Right lobe of liver (tissue), 6 donors: ENCODE data around the gene C1QTNF1. TPM values are rescaled to one million over a fixed set of nuclear protein-coding genes. Genes with fewer than 3 reads are reported as not detected.

Experiments used
- ATAC-seq, 4 donors: fragments of 200-7000 bp; cut with Tn5 transposase; one replicate each; pipeline ENCODE4 v1.9.1; 2020; ENCODE audit warnings: mild to moderate bottlenecking in 4 of 4, moderate library complexity in 4 of 4
- DNase-seq, 3 donors: peaks; one replicate each; pipeline ENCODE4 v3.0.0-alpha.2; 2020
- H3K27ac ChIP-seq, 3 donors: fragments of 200-600 bp; one replicate each; pipeline ENCODE4 v1.8.0; 2022
- H3K27me3 ChIP-seq, 2 donors: fragments of 200-600 bp; one replicate each; pipeline ENCODE4 v1.8.0; 2022
- H3K36me3 ChIP-seq, 4 donors: fragments of 200-600 bp; sonication (generic) in 1 of 4; one replicate each; pipeline versions ENCODE4 v1.5.1 to v1.8.0; 2017 to 2022; ENCODE audit warnings: control low read depth in 1 of 4
- H3K4me1 ChIP-seq, 4 donors: fragments of 200-600 bp; sonication (generic) in 1 of 4; one replicate each; pipeline versions ENCODE4 v1.5.1 to v1.8.0; 2017 to 2022; ENCODE audit warnings: control low read depth in 1 of 4
- H3K4me3 ChIP-seq, 3 donors: fragments of 200-600 bp; one replicate each; pipeline ENCODE4 v1.8.0; 2022
- H3K9me3 ChIP-seq, 4 donors: fragments of 200-600 bp; sonication (generic) in 1 of 4; one replicate each; pipeline versions ENCODE4 v1.5.1 to v1.8.0; 2017 to 2022; ENCODE audit warnings: control low read depth in 1 of 4
- POLR2A ChIP-seq: fragments of 450-650 bp; IDR thresholded peaks from one replicate; pipeline ENCODE4 v1.6.1; 2017; ENCODE audit warnings: antibody characterized with exemption, mild to moderate bottlenecking
- WGBS: methylation state at CpG from one replicate; pipeline ENCODE4 v1.1.6; 2018; ENCODE audit warnings: low coverage, low lambda C conversion rate; ENCODE audit not compliant: insufficient coverage; ENCODE audit errors: missing lambda C conversion rate; 5-methylcytosine and 5-hydroxymethylcytosine counted together
- intact Hi-C, 2 donors: fragments of 100-400 bp; cut with DNase I; formaldehyde crosslinking; loops; one replicate each; pipeline versions ENCODE4 v1.11.2 to v1.14.1; 2022
- long read RNA-seq: library from polyadenylated mRNA; unstranded; transcript quantifications from one replicate; pipeline ENCODE4 v2.0.0, GENCODE V29; 2019
- total RNA-seq, 6 experiments: library from RNA; depleted of rRNA in 2 of 6; stranded (reverse); fragments of >200 nt in 2 of 6; fragmentation: NEBNext Ultra II Directional in 3 of 6; extraction: Animal tissue kit (Norgen Biotek cat#: 25700) in 3 of 6; gene quantifications; one replicate each; pipeline versions ENCODE4 v1.1.0 to v1.2.4, GENCODE V29; 2016 to 2023
- TF ChIP-seq, protein P1 (sequence below), 4 donors: fragments of 200-600 bp in 3 of 4; fragments of 450-650 bp in 1 of 4; IDR thresholded peaks; one replicate each; pipeline versions ENCODE4 v1.5.1 to v1.8.0; 2016 to 2022; ENCODE audit warnings: antibody characterized with exemption in 4 of 4, mild to moderate bottlenecking in 2 of 4
- donor health status: DM: no; HTN: yes; CAD: no.
- donor health status: DM: no; HTN: no; CAD: no.
- donor health status: DM: no; HTN: no; CAD: no.
- donor health status: DM: no; HTN: yes; CAD: no.
- donor health status: DM: no; HTN: yes; CAD: no.

C1QTNF1 gene
- 10 to 100 TPM in 5 of 6 experiments, 1 to 10 TPM in 1; 9.8 to 40.2 (median 26.2) TPM for total RNA-seq
- long read RNA-seq: 0 reads

DNA sequence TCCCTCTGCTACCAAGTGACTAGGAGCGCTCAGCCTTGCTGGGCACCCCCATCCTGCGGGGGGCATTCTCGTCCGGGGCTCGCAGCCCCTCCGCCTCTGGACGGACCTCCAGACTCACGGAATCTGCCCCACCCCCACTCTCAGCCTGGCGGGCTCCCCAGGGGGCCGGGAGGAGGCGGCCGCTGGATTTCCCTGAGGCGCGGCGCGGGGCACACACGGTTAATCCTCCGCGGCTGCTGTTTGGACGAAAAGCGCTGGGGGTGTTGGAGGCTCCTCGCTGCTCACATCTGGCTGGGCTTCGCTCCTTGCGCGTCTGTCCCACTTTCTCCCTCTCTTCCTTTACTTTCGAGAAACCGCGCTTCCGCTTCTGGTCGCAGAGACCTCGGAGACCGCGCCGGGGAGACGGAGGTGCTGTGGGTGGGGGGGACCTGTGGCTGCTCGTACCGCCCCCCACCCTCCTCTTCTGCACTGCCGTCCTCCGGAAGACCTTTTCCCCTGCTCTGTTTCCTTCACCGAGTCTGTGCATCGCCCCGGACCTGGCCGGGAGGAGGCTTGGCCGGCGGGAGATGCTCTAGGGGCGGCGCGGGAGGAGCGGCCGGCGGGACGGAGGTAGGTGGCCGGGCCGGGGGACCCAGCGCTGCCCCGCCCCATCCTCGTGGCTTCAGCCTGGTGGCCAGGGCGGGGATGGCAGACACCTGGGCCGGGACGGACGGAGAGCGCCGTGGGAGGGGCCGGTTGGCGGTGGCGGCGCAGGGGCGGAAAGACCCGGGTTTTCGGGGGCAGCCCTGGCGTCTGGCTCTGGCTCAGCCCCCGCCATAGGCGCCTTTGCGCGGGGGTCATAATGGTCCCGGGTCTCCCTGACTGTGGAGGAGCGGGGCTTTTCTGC, at the start of gene C1QTNF1:
TSS of gene C1QTNF1 (plus strand) at position 284 of the 886 bp plus-strand sequence. CDS start 19,800 bp downstream, outside the sequence.
- peak; percentile 4 to 31 (median 11) for ATAC-seq
- TF ChIP-seq, protein P1, sequence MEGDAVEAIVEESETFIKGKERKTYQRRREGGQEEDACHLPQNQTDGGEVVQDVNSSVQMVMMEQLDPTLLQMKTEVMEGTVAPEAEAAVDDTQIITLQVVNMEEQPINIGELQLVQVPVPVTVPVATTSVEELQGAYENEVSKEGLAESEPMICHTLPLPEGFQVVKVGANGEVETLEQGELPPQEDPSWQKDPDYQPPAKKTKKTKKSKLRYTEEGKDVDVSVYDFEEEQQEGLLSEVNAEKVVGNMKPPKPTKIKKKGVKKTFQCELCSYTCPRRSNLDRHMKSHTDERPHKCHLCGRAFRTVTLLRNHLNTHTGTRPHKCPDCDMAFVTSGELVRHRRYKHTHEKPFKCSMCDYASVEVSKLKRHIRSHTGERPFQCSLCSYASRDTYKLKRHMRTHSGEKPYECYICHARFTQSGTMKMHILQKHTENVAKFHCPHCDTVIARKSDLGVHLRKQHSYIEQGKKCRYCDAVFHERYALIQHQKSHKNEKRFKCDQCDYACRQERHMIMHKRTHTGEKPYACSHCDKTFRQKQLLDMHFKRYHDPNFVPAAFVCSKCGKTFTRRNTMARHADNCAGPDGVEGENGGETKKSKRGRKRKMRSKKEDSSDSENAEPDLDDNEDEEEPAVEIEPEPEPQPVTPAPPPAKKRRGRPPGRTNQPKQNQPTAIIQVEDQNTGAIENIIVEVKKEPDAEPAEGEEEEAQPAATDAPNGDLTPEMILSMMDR (IDR thresholded peaks at IDR 0.05): peak in 3 of 4 donors; percentile 5 to 51 (median 11)
- TF ChIP-seq POLR2A: peak; percentile 32
- H3K9me3 ChIP-seq: no peaks in the 10 kb centered on the region
- H3K4me1 ChIP-seq: peaks cover 0 to 11% (median 1%) of the 10 kb centered on the region in 4 donors
- no peaks in the 10 kb centered on the region for H3K36me3 ChIP-seq
- DNase-seq: peak in 2 of 3 donors; percentile 40 to 53
- H3K27me3 ChIP-seq: no peaks in the 10 kb centered on the region
- peak within 1 kb of the TSS; percentile 62 to 82 (median 76) for H3K27ac ChIP-seq
- 1% methylated on average over 15 of the region's 77 CpGs for WGBS
- H3K4me3 ChIP-seq: peak within 1 kb of the TSS; percentile 42 to 51 (median 47)
- intact Hi-C loops: no loop called here

DNA sequence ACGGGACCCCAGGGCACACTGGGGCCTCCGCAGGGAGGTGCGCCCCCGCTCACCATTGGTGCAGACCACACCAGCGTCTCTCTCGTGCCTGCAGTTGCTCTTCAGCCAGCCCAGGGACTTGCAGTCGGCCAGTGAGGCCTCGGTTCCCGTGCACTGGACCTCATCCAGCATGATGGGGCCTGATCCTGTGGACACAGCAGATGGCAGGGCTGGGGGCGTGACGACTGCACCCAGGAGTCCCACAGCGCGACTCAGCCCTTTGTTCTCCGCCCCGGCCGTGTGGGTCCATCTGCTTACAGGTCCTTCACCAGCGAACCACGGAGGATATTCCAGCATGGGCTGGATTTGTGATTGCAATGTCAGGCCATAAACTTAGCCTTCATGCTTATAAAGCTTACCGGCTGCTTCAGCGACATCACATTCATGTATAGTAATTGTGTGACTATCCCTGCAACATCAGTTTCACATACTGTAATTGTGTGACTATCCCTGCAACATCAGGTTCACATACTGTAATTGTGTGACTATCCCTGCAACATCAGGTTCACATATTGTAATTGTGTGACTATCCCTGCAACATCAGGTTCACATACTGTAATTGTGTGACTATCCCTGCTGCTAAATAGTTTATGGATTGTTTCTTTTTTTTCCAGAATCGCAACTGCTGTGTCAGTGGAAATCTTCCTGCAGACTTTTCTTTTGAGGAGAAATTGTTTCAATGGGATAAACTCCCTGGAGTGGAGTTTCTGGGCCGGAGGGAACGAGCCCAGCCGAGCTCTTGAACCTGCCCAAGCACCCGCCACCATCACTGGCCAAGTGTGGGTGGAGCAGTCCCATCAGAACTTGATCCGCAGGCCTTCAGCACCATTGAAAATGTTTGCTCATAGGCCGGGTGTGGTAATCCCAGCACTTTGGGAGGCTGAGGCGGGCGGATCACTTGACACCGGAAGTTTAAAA, 49.1 kb upstream of the C1QTNF1 start:
- intact Hi-C loops: loop anchor here (5.0 kb wide), 1 partner anchor 108 kb away; no protein-coding TSS in a partner anchor
- peak; percentile 24 for TF ChIP-seq POLR2A
- TF ChIP-seq, protein P1 (IDR thresholded peaks at IDR 0.05): no peak
- 41% methylated on average over 17 of the region's 30 CpGs for WGBS
- H3K27ac ChIP-seq: peak overlapping the region in 2 of 3 donors; percentile 9 to 74
- DNase-seq: peak; percentile 57 to 81 (median 75)
- H3K4me1 ChIP-seq: peaks cover 0 to 23% (median 5%) of the 10 kb centered on the region in 4 donors
- H3K36me3 ChIP-seq: no peaks in the 10 kb centered on the region
- H3K27me3 ChIP-seq: no peaks in the 10 kb centered on the region
- no peaks in the 10 kb centered on the region for H3K9me3 ChIP-seq
- peak overlapping the region in 2 of 3 donors; percentile 40 to 49 for H3K4me3 ChIP-seq
- peak; percentile 54 to 79 (median 66) for ATAC-seq

DNA sequence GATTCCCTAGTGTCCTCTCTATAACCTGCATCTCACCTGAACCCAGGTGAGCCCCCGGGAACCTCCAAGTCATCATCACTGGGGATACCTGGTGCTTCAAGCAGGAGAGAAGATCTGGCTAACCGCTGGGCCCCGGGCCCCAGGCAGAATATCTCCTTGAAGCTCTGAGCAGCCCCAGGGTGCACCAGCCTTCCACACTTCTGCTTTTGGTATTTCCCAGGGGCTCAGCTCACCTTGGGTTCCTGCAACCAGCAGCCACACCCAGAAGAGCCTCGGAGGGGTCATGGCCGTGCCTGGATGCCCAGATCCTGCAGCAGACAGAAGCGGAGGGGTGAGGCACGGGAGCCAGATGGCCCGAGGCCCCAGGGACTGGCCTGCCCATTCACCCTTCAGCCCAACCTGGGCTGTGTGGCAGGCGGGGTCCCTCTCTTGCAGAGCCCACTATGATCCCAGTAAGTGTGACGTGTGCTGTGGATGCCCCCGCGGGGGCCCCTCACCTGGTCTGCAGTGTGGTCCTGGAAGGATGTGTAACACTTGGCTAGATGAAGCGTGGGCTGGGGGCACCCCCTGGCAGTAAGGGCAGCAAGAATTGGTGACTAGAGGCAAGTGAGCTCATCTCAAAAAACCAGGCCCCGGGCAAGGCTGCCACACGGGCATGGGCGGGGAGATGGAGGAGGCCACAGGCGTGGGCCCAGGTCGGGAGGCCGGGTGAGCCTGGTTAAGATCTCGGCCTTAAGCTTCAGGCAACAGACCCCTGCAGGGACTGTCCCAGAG, 46.9 kb upstream of the C1QTNF1 start:
- Histone ChIP-seq H3K4me1 (peaks cover 0 to 18% (median 5%) of the 10 kb centered on the region in 4 donors), H3K27me3 (no peaks in the 10 kb centered on the region), H3K9me3 (no peaks in the 10 kb centered on the region), H3K27ac (no peak overlapping the region), H3K4me3 (no peak overlapping the region), H3K36me3 (no peaks in the 10 kb centered on the region)
- ATAC-seq (no peak), DNase-seq (no peak)
- WGBS: no CpG with 5 or more reads among the region's 20 CpGs
- no peak for TF ChIP-seq POLR2A
- TF ChIP-seq, protein P1 (IDR thresholded peaks at IDR 0.05): no peak
- intact Hi-C loops: no loop called here

DNA sequence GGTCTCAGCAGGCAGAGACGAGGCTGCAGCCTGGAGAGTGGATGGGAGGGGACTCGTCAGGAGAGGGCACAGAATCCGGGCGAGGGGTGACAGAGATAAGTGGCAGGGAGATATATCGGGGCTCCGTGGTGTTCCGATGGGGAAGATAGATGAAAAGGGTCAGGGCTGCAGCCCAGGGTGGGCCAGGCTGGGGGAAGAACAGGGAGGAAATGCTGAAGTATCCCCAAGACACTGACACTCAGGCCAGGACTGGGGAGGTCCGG, 46.4 kb upstream of the C1QTNF1 start:
- TF ChIP-seq POLR2A: no peak
- TF ChIP-seq, protein P1 (IDR thresholded peaks at IDR 0.05): no peak
- DNase-seq: no peak
- no peak overlapping the region for H3K4me3 ChIP-seq
- ATAC-seq: no peak
- peaks cover 0 to 18% (median 5%) of the 10 kb centered on the region in 4 donors for H3K4me1 ChIP-seq
- H3K27ac ChIP-seq: no peak overlapping the region
- H3K27me3 ChIP-seq: no peaks in the 10 kb centered on the region
- H3K36me3 ChIP-seq: no peaks in the 10 kb centered on the region
- 46% methylated on average over 2 of the region's 8 CpGs for WGBS
- intact Hi-C loops: no loop called here
- H3K9me3 ChIP-seq: no peaks in the 10 kb centered on the region
